AG20443 (cell line): ENCODE data around the gene CCHCR1.
A peak's percentile ranks its signal among the peaks of the same experiment; 100 is the strongest.

ENCODE experiments used
- DNase-seq: peaks from one replicate; pipeline ENCODE4 v3.0.0; 2012; ENCODE audit warnings: low spot score, mixed read lengths

Gene CCHCR1

DNA sequence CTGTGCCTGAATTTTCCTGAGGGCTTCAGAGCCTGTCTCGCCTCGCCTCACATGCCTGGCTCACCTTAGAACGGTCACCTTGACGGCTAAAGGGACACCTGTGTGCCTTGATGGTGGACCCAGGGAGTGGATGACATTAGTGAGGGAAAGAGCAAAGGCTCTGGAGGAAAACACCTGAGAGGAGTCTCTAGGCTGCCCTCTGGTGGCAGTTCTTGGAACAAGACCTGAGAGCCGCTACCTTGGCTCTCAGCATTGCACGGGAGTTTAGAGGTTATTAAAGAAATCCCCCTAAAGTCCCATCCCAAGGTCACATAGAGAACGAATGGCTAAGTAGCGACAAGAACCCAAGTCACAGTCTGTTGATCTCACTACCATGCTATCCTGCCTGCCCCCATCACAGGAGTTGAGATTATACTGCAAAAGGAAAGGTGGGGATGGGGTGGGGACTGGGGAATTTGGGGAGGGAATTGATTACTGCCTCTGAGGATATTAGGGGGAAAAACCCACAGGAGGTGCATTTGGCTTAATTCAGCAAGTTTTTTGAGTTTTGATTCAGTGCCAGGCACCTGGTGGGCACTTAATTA, 29.4 kb downstream of the CCHCR1 start:
- peak; percentile 63 for DNase-seq

DNA sequence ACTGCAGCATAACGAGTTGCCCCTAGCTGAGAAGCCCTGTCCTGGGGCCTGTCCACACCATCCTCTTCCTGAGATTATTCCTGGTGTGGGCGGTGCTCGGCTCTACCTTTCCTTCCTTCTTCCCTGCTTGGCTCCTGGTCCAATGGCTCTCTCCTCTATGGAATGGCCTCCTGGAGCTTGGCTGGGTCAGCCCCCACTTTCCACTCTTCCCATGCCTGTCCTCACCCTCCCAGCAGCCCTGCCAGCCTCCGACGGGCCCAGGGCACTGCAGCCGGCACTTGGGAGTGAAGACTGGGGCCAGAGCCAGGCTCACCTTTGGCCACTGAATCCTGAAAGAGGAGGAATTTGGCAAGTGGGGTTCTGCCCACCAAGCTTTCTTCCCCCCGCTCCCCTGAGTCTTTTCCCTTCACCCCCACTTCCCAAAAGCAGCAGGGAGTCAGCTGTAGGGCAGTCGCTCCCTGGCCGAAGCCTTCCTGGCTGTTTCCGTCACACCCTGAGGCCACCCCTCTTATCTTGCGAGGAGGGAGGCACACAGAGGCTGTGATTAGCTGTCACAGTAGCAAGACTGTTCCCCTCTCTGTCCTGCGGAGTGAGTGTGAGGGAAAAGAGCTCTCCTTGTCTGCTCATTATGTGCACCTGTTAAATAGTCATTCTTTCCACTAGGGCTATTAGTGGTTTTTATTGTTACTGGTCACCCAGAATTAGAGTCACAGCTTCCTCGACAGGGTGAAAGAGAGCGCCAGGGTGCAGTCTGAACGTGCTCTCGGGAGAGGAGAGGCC, 31.0 kb downstream of the CCHCR1 start:
- no peak for DNase-seq

DNA sequence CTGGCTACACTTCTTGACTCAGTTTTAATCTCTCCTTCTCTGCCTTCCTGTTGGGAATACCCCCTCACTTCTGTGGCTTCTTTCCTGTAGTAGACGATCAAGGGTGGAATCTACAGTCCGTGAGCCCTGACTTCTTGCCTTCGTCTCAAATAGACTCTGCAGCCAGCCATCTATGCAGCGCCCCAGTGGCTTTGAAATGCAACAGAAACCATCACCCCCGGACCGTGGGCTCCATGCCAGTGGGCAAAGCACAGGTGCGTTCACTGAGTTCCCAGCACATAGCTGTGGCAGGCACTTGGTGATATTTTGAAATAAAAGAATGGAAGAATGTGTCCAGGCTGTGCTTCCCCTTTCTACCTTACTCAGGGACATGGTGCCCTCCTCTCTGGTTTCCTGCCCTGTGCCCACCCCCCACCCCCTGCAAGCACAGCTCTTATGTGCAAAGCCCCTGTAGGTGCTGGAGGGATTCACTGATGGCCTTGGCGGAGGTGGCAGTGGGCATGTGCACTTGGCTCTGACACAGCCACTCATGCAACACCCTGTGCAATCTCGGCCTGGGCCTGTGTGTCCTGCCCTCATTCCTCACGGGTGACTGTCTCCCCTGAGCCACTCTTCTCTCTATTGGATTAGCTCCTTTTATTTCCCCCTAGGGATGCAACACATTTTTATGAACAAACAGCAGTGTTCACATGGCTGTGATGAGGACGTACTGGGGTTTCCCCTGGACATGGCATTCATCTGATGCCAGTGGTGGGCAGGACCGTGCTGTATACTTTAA, 31.8 kb downstream of the CCHCR1 start:
- peak; percentile 79 for DNase-seq

DNA sequence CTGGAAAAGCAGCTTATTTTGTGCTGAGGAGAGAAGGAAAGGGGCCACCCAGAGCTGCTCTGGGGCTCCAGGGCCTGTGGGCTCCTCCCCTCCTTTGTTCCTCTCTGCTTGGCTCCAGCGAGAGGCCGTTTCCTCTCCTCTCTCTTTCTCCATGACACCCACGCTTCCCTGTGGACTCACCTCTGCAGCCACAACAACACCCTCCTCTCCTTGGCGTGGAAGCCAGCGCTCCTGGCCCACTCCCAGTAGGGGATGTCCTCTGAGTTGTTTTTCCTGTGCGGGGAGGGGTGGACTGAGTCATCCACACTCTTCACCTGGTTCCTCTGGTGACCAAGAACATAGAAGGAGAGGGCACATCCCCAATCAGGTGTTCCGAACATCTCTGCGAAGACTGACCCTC, 32.4 kb downstream of the CCHCR1 start:
- no peak for DNase-seq

GRCh38 chr6:31122791-31123706, 34.6 kb downstream of the CCHCR1 start:
- DNase-seq, result peak; percentile 86

GRCh38 chr6:31121131-31121790, 36.3 kb downstream of the CCHCR1 start:
- no peak for DNase-seq

DNA sequence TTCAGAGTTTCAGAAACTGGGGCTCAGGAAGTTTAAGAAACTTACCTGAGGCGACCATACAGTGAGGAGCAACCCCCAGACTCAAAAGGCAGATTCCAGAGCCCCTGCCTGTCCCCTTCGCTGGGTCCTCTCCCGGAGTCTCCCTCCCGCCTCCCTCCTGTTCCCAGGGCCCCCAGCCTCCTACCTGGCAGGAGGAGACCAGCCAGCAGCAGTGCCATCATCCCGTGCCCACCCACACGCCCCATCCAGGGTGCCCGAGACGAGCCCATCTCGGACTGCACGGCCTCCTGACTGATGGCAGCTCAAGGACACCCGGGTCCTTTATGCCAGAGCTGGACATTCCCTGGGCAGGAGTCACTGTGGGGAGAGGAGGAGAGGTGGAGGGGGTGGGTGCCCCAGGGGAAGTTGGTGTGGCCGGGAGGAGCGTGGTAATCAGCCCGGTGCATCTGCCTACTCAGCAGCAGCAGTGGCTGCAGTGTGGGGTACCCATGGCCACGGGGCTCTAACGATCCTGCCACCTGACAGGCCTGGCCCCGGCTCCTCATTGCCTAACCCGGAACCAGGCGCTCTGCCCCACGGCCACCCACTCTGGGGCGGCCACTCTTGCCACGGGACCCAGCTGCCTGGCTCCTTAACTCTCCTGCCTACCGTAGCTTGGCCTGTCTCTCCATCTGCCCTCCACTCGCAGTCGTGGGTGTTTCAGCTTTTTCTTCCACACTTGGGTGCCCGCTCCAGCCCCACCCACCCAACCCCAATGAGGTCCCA, 37.3 kb downstream of the CCHCR1 start, which contains the start of gene CDSN:
Gene CDSN, minus strand, starts transcription at position 296 of the 765 bp plus-strand sequence. Its CDS starts 27 bp downstream, at position 269.
- no peak for DNase-seq

DNA sequence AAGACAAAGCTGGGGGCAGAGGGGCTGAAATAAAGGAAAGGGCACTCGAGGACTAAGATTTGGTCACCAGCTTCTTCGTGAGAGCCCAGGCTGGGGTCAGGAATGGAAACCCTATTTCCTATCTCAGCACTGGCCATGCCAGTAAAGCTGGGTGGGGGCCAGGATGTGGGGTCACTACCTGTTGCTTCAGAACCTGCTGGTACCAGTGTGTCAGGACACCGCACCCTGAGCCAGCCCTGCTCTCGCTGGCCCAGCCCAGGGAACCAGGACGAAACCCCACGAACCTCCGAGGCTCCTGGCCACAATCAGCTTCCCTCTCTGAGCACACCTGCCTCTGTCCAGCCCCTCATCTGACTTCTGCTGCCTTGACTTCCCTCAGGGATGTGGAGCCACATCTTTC, 39.4 kb downstream of the CCHCR1 start:
- no peak for DNase-seq

DNA sequence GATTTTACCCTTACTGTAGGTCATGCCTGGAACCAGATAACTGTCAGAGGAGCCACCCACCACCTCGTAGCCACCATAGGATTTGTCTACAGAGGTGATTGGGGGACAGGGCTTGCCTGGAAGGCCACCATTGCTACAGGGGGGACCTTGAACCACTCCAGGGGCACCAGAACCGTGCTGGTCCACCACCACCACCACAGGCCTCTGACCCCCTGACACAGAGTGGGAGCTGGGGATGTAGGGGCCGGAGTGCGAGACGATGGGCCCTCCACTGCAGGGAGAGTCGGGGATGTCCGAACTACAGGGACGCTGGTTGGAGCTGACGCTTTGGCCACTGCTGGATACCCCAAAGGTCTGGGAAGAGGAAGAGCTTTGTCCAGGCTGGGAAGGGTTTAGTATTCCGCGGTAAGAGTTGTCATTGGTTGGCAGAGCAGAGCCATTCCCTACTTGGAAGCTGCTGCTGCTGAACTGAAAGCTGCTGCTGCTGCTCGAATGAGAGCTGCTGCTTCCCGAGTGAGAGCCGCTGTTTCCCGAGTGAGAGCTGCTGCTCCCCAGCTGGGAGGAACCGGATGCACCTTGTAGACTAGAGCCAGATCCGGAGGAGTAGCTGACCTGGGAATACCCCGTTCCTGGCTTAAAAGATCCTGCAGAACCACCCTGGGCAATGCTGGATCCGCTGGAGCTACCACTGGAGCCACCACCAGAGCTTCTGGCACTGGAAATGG, 40.8 kb downstream of the CCHCR1 start:
- peak; percentile 64 for DNase-seq

- DNase-seq, result no peak
These were observed 41.6 kb downstream of the CCHCR1 start for GRCh38 chr6:31115941-31116560.

DNA sequence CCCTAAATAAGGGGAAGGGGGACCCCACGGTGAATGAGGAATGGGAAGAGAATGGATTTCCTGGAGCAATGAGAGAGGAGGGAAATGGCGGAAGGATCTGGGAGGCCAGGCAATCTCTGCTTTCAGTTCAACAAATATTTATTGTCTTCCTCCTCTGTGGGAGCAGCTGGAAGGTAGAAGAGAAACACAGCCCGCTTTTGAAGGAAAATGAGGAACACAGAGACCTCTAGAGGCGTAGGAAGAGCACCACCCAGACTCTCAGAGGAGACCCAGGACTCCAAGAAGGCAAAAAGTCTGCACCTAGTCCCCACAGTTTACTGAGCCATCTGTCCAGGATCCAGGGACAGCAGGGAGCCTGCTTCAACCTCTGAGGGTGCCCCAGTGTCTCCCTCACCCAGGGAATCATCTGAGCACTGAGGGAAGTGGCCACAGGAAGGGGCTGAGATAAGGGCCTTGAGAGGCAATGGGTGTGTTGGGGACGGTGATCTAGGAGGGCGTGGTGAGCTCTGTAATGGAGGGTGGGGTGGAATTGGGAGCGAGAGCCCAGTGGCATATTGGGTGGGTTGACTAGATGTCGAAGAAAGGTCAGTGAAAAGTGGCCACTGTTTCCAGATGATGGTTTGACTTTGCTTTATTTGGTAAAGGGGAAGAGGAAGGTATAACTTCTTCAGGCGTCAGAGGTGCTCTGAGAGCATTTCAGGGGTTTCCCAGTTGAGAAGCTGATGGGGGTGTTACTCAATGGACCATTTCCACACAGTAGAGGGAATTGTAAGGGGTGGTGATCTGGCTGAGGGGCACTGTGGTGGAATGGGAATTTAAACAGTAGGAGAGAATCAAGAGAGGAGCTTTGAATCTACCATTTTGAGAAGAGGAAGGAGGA, 42.4 kb downstream of the CCHCR1 start:
- DNase-seq, result peak; percentile 49

GRCh38 chr6:31114541-31114878, 43.1 kb downstream of the CCHCR1 start, which contains the start of gene PSORS1C1:
Gene PSORS1C1 (plus strand): TSS chr6:31114800. CDS start chr6:31129633, 14,833 bp downstream.
- peak; percentile 94 for DNase-seq

GRCh38 chr6:31113861-31114540, 43.6 kb downstream of the CCHCR1 start:
- DNase-seq, result peak; percentile 73

DNA sequence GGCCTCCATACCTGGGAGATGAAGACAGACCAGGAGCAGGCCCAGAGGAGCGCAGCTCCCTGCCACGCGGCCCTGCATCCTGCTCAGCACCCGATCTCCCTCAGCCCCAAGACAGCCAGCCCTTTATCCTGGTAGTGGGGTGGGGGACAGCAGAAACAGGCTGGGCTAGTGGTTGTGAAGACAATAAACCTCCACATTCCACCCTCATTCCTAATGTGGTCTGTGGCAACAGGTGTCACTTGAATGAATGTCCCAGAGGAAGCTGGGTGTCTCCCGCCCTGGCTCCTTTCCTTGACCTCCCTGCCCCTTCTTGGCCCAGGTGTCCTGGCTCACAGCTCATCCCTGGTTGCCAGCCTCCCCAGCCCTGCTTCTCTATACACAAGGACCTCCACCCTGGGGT, 45.1 kb downstream of the CCHCR1 start, which contains the start of gene C6orf15:
Gene C6orf15, minus strand, starts transcription at position 98 of the 400 bp plus-strand sequence. Its CDS starts 20 bp downstream, at position 78.
- DNase-seq, result no peak

DNA sequence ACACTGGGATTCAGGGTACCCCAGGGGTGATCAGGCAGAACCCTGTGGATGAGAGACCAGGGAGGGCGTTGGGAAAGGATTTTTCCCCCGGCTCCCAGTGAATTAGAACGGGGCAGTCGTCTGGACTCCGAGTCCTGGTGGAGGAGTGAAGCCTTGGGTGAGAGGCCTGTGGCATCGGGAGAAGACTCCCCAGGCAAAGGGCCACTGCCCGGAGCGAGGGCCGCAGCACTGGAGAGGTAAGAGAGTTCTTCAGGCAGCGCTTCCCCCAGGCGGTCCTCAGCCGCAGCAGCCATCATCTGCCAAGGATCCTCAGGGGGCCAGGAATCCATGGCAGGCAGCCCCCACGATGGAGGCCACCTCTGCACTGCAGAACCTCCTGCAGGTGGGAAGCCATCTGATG, 45.9 kb downstream of the CCHCR1 start:
- no peak for DNase-seq

DNA sequence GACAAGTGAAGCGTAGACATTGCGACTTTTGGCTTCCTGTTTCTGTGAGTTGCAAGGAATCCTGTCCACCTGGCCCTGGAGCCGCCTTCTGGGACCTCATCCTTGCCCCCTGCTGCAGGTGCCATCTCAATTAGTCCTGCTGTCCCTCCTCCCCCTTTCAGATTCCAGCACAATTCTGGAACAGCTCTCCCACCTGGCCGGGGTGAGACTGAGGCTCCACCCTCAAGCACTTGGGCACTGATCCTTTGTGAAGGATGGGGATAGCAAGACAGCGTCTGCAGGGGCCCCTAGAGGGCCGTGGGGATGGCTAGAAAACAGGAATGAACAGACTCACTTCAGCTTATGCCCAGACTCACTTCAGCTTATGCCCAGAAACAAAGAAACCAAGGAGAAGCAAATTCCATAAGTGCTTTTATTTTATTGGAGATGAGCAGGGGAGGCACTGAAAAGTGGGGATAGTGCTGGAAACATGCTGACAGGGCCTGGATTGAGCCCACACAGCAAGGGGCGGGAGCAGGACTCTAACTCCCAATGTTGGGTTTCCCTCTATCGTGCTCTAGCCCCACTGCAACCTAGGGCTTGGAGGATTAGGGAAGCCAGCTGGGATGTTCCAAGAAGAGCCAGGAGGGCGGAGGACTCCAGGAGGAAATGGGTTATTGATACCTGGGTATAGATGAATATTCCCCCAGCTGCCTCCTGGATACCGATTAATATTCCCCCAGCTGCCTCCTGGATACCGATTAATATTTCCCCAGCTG, 46.6 kb downstream of the CCHCR1 start:
- DNase-seq, result no peak

GRCh38 chr6:31107052-31107451, 50.5 kb downstream of the CCHCR1 start:
- no peak for DNase-seq
